HG02884 (cell line): ENCODE results near the gene MTMR10.
A peak's percentile ranks its signal among the peaks of the same experiment; 100 is the strongest.

ENCODE experiments used
- ATAC-seq: cut with Tn5 transposase; IDR thresholded peaks from one replicate; pipeline ENCODE4 v1.9.1; 2021; ENCODE audit warnings: mild to moderate bottlenecking, moderate library complexity; ENCODE audit not compliant: unreplicated experiment

MTMR10 gene

DNA sequence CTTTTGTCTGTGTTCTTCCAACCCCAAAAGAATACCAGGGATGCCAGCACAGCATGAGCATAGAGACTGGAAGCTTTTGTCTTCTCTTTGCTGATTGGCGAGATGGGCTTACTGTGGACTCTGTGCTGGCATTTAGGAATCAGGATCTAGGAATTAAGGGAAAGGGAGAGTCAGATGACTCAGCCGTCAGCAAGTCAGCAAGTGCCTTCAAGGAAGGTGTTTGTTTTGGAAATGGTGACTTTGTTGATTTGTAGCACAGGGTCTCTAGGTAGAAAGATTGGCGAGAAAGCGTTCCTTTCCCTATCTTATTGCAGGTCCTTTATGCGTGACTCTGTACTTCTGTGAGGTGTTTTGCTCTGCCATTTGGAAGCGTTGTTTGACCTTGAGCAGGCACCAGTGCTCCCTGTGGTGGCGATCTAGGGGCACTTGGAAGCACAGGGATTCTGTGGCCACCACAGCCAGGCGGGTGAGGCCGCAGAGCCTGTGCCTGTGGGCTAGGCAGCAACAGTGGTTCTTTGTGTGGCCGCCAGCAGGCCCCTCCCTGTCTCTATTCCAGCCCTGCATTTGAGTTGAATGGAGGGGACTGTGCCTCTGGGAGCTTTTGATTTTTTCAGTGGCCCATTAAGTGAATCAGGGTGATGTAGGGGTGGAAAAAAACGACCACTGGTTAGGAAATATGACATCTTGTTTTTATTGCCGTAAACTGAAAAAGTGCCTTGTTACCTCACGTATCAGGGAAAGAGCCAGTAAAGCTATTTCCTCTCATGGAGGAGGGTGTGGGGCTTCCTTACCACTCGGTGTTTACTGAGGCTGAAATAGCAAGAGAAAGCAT lies 68.7 kb downstream of the MTMR10 start:
- ATAC-seq: no peak

DNA sequence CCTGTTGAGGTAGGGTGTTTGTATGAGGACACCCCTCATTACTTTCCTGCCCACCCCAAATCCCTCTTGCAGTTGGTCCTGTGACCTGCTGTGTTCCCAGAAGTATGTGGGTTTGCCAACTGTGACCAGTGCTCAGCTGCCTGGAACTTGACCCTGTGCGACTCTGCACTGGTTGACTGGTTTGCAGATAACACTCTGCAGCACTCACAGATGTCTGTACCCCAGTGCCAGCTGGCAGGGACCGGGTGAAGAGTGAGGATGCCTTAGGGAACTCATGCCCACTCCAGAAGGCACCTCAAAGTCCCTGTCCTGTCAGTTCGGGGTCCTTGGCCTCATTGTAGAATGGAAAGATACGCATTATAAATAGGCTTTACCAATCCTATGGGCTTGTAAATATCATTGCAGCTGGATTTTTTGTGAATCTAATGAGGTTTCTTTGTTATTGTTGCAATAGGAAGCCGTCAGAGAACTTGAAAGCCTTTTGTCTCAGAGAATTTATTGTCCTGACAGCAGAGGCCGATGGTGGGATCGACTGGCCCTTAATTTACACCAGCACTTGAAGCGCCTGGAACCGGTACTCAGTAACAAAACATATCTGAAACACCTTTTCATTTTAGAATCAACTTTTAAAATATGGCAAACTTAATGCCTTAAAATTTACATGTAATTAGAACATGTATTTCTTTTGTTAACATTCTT lies 69.5 kb downstream of the MTMR10 start:
- ATAC-seq: no peak

DNA sequence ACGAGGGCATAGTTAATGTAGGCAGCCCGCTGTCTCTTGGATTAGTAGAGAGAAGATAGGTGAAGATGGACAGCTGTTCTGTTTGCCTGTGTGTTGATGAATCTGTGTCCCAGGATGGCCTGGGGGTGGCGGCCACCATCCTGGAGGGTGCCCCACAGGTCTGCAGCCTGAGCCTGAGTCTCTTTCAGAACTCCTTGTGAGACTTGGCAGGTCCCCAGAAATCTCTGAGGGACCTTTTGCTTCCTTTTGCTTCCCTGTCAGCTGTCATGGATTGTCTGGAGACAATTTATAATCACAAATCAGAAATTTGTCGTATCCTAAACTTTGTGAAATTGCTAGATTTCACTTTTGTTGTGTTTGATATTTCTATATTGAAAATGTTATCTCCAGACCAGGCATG lies 70.3 kb downstream of the MTMR10 start:
- ATAC-seq: no peak

DNA sequence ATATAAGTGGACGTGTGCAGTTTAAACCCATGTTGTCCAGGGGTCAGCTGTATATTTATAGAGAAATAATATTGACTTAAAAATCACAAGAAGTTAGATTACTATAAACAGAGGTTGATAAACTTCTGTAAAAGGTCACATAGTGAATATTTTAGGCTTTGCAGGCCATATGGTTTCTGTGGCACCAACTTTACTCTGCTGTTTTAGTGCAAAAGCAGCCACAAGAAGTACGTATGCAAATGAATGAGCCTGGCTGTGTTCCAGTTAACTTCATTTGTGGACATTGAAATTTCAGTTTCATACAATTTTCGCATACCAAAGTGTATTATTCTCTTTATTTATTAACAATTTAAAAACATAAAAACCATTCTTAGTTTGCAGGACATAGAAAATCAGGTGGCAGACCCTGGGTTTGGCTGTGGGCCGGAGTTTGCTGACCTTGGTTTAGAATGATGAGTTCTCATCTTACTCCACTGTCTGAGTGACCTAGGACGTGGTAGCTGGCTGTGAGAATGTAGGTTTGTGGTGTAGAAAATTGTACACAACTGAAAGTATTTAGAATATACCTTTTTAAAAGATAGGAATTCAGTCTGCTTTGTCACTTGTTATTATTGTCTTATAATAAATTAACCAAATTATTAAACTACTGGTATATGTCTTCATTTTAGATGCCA lies 71.4 kb downstream of the MTMR10 start:
- no peak for ATAC-seq

DNA sequence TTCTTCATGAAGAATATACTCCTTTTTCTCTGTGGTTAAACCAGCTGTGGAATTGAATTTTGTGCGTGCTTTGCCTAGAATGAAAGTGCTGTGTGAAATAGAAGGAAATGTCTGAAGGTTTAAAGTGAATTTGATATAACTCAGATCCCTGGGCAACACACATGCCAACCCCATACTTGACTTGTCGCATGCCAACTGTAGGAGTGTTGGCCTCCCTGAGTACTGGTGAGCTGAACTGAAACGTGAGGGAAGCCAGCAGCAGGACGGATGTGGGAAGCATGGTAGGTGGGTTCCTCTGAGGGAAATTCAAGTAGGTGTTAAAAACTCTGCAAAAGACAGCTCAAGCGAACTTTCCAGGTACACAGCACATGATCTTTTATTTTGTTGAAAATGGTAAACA lies 73.1 kb downstream of the MTMR10 start:
- no peak for ATAC-seq

DNA sequence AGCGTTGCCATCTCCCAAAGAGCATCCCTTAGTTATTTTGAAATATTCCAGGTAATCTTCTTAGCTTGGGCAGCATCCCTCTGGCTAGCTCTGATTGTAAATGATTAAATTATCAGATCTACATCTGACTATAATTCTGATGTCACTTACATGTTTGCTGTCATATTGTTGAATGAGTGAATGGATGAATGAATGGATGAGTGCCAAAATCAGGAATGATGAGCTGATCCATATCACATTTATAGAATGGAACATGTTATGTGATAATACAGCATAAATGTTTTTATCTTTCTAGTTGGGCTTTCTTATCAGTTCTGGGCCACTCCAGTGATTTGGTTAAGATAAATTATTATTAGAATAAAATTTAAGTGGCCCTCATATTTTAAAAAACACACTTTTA lies 73.8 kb downstream of the MTMR10 start:
- ATAC-seq: no peak

DNA sequence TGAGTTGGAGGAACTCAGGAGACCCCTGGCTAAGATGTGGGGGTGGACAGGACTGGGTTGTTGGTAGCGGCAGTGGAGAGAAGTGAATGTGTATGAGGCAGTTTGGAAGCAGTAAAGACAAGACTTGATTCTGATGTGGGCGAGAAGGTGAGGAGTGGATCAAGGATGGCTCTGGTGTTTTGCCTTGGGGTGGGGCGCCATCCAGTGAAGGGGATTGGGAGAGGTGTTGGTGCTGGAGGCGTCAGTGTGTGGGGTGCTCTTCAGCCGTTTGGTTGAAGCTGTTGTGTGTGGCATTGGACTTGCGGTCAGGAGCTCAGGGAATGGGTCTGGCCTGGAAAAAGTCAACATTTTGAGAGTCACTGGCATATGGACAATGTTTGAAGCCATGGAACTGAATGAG lies 74.4 kb downstream of the MTMR10 start:
- ATAC-seq: no peak

DNA sequence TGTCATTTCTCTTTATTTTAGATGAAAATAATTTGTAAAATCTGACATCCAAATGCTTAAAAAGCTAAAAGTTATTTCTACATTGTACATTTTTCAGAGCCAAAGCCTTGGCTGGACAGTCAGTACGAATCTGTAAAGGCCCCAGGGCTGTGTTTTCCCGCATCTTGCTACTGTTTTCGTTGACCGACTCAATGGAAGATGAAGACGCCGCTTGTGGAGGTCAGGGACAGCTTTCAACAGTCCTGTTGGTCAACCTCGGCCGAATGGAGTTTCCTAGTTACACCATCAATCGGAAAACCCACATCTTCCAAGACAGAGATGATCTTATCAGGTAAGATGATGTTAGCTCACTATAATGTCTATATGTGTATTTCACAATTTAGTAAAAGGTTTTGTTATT lies 77.7 kb downstream of the MTMR10 start:
- ATAC-seq: no peak

DNA sequence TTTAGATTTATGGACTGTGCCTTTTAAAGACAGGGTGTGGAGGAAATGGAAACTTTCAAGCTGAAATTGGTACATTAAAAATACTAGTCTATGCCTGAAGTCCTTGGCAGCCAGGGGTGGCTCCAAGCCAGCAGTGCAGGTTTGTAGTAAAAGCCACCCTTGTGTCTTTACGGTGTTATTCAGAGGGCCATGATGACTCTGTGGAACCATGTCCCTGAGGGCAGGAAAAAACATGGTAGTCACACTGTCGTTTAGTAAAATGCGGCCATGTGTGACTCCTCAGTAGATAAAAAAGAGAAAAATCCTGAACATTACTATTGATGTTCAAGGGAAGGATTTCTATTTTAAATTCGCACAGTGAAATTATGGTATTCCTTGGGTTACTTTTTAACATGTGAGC lies 85.1 kb downstream of the MTMR10 start:
- ATAC-seq: no peak

DNA sequence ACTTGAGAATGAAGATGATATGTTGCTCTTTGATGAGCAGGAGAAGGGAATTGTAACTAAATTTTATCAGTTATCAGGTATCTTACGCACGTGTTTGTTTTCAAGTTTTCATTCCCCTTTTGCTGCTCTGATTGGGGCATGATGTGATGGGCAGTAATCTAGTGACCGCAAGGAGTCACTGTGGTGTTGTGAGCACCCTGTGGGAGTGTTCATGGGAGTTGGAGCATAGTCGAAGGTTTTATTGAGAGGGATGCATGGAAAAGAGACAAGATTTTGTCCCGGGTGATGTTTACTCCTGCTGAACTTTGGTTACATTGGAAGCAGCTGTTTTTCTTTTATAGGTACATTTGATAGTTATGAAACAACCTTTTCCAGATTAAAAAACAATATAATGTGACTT lies 85.6 kb downstream of the MTMR10 start:
- no peak for ATAC-seq

DNA sequence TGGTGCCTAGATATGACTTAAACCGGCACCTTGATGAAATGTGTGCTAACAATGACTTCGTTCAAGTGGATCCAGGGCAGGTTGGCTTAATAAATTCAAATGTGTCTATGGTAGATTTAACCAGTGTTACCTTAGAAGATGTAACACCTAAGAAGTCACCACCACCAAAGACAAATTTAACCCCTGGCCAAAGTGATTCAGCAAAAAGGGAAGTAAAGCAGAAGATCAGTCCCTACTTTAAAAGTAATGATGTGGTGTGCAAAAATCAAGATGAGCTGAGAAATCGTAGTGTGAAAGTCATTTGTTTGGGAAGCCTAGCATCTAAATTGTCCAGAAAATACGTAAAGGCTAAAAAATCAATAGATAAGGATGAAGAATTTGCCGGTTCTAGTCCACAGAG lies 86.6 kb downstream of the MTMR10 start:
- no peak for ATAC-seq

DNA sequence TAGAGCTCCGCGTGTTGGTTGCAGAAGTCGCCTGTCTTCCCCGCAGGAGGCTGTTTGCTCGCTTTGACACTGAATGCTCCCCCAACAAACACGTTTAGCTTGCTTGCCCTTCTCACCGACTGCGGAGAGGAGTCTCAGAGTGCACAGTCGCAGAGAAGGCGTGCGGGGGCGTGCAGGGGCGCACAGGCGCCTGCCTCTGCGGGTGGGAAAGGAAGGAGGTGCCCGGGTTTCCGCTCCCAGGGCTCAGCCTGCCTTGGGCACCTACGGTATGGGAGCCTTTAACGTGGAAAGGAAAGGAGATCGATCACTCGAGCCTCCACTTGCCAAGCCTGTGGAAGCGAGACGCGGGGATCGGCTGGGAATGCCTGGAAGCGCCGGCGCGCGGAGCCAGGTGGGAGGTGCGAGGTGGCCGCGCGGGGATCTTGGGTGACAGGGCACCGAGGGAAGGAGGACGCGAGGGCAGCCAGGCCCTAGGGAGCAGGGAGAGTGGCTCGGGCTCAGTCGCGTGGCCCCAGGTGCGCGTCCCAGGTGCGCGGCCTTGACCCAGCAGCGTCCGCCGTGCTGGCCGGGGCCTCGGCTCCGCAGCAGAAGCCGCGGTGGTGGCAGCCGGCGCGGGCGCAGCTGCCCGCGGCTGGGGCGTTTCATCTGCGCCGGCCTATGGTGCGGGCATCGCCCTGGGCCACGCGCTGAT lies 87.8 kb downstream of the MTMR10 start, which contains the start of gene FAN1:
FAN1 (plus strand) TSS at position 419 of the 691 bp plus-strand sequence. CDS start 749 bp downstream, outside the sequence.
- peak; percentile 77 for ATAC-seq

DNA sequence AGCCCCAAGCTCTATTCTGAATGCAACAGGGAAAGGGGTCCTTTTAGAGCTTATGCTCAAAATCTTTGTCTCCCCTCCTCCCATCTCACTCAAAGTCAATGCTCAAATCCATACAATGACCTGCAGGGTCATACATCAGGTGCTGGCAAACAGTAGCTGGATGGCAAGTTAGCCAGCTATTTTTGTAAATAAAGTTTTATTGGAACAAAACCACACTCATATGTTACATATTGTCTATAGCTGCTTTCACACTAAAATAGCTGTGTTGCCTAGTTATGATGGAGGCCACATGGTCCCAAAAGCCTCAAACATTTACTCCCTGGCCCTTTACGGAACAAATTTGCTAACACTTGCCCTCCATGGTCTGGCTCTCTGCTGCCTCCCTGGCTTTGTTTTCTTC lies 89.5 kb downstream of the MTMR10 start:
- no peak for ATAC-seq

DNA sequence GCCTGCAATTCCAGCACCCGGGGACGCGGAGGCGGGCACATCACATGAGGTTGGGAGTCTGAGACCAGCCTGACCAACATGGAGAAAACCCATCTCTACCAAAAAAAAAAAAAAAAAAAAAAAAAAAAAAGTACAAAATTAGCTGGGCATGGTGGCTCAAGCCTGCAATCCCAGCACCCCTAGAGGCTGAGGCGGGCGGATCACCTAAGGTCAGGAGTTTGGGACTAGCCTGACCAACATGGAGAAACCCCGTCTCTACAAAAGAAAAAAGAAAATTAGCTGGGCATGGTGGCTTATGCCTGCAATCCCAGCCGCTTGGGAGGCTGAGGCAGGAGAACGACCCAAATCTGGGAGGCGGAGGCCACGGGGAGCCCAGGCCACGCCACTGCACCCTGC lies 95.2 kb downstream of the MTMR10 start:
- ATAC-seq: no peak

DNA sequence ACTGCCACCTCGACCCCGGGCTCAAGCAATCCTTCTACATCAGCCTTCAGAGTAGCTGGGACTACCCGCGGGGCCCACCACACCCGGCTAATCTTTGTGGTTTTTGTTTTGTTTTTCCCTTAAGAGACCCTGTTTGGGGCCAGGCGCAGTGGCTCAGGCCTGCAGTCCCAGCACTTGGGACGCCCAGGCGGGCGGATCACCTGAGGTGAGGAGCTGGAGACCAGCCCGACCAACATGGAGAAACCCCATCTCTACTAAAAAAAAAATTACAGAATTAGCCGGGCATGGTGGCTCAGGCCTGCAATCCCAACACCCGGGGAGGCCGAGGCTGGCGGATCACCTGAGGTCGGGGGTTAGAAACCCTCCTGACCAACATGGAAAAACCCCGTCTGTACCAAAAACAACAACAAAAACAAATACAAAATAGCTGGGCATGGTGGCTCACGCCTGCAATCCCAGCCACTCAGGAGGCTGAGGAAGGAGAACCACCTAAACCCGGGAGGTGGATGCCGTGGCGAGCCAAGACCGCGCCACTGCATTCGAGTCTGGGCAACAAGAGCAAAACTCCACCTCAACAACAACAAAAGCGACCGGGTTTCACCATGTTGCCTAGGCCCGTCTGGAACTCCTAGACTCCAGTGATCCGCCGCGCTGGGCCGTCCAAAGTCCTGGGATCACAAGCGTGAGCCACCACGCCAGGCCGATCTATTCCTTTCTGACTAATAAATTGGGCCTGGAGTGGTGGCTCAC lies 95.8 kb downstream of the MTMR10 start:
- no peak for ATAC-seq

DNA sequence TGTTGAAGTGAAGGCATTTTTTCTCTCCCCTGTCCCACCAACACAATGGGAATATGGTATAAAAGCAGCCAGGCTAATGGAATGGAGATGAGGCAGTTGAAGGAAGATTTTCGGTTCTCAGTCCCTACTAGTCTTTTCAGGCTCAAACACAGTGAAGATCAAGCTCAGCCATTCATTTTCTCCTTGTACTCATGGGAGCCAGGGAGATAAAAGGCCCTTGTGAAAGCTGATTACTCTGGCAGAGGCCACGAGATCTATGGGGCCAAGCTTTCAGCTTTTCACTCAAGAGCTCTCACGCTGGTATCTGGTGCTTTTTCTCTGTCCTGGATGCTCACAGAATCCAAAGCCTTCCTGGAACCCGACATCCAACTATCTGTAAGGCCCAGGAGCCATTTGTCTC lies 102.2 kb downstream of the MTMR10 start:
- ATAC-seq: no peak
